H1 (cell line): ENCODE measurements around the gene FCN2.

Source experiments
- CHD2 ChIP-seq: IDR thresholded peaks from 2 replicates; pipeline ENCODE4 v1.6.1; 2012; ENCODE audit warnings: low read length, improper control_type of control experiment
- EGR1 ChIP-seq: IDR thresholded peaks from 2 replicates; pipeline ENCODE4 v1.6.1; 2011; ENCODE audit warnings: low read depth, low read length, borderline replicate concordance
- RAD21 ChIP-seq, 2 experiments: IDR thresholded peaks in 1 of 2; conservative IDR thresholded peaks in 1 of 2; 2 replicates each; pipeline ENCODE4 v1.6.1; 2011; ENCODE audit warnings: low read depth in 2 of 2, low read length in 2 of 2, improper control_type of control experiment in 1 of 2, inconsistent platforms in 1 of 2, mild to moderate bottlenecking in 1 of 2, moderate library complexity in 1 of 2
- TF ChIP-seq, protein P1 (sequence below), 3 experiments: IDR thresholded peaks; 1 replicate in 2 of 3; 2 replicates in 1 of 3; pipeline versions ENCODE4 v1.5.1 to v1.6.1; 2011; ENCODE audit warnings: low read length in 3 of 3, mild to moderate bottlenecking in 3 of 3, inconsistent platforms in 2 of 3, low read depth in 1 of 3, moderate library complexity in 1 of 3; ENCODE audit not compliant: insufficient read depth in 1 of 3; ENCODE audit errors: control extremely low read depth in 1 of 3

- no peak for TF ChIP-seq RAD21 (IDR thresholded peaks at IDR 0.05 in 1 of 2, conservative IDR thresholded peaks at IDR 0.05 in 1 of 2; ENCODE audit: low read depth in 2 of 2, low read length in 2 of 2)
- TF ChIP-seq CHD2 = no peak
- no peak for TF ChIP-seq EGR1
- TF ChIP-seq, protein P1, sequence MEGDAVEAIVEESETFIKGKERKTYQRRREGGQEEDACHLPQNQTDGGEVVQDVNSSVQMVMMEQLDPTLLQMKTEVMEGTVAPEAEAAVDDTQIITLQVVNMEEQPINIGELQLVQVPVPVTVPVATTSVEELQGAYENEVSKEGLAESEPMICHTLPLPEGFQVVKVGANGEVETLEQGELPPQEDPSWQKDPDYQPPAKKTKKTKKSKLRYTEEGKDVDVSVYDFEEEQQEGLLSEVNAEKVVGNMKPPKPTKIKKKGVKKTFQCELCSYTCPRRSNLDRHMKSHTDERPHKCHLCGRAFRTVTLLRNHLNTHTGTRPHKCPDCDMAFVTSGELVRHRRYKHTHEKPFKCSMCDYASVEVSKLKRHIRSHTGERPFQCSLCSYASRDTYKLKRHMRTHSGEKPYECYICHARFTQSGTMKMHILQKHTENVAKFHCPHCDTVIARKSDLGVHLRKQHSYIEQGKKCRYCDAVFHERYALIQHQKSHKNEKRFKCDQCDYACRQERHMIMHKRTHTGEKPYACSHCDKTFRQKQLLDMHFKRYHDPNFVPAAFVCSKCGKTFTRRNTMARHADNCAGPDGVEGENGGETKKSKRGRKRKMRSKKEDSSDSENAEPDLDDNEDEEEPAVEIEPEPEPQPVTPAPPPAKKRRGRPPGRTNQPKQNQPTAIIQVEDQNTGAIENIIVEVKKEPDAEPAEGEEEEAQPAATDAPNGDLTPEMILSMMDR (IDR thresholded peaks at IDR 0.05; ENCODE audit: control extremely low read depth in 1 of 3, insufficient read depth in 1 of 3, low read depth in 1 of 3, low read length in 3 of 3) = no peak
These were observed 47.2 kb upstream of the FCN2 start for GRCh38 chr9:134833294-134833880.
